ENCODE measurements around the gene FBXL7.

Gene FBXL7

DNA sequence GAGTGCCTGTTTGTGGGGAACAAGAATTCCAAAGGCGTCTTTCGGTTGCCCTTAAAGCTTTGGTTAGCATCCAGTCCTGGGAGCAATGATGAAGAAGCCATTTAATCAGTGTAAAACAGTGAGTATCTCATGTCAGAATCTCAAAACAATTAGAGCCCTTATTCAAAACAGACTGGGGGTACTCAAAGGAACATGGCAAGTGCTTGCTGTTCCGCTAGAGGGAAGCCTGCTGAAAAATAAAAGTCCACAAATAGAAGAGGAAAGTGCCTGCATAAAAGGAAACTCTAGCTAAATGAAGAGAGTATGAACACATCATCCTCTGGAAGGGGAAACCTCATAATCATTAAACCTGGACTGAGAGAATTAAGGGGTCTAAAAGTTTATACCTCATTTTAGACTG is 26.4 kb downstream of the FBXL7 start:
- H3K36me3 ChIP-seq: no peaks in the 10 kb centered on the region
- H3K27me3 ChIP-seq: no peaks in the 10 kb centered on the region
- TF ChIP-seq, protein P1, sequence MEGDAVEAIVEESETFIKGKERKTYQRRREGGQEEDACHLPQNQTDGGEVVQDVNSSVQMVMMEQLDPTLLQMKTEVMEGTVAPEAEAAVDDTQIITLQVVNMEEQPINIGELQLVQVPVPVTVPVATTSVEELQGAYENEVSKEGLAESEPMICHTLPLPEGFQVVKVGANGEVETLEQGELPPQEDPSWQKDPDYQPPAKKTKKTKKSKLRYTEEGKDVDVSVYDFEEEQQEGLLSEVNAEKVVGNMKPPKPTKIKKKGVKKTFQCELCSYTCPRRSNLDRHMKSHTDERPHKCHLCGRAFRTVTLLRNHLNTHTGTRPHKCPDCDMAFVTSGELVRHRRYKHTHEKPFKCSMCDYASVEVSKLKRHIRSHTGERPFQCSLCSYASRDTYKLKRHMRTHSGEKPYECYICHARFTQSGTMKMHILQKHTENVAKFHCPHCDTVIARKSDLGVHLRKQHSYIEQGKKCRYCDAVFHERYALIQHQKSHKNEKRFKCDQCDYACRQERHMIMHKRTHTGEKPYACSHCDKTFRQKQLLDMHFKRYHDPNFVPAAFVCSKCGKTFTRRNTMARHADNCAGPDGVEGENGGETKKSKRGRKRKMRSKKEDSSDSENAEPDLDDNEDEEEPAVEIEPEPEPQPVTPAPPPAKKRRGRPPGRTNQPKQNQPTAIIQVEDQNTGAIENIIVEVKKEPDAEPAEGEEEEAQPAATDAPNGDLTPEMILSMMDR (IDR thresholded peaks at IDR 0.05): no peak
- H3K9me3 ChIP-seq: no peaks in the 10 kb centered on the region
- no peak overlapping the region for H3K4me3 ChIP-seq (ENCODE audit: low read depth in 1 of 2, low read length in 1 of 2)
- H3K4me1 ChIP-seq (ENCODE audit: control insufficient read depth in 1 of 2, insufficient read depth in 1 of 2, low read depth in 1 of 2, low read length in 1 of 2): no peaks in the 10 kb centered on the region
- no peak overlapping the region for H3K27ac ChIP-seq

DNA sequence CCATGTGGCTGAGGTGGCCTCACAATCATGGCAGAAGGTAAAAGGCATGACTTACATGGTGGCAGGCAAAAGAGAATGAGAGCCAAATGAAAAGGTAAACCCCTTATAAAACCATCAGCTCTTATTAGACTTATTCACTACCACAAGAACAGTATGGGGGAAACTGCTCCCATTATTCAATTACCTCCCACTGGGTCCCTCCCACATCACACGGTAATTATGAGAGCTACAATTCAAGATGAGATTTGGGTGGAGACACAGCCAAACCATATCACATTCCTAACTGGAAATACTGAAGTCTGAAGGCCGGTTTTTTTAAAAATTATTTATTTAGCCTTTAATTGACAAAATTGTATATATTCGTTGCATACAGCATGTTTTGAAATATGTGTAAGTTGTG is 28.5 kb downstream of the FBXL7 start:
- H3K4me1 ChIP-seq (ENCODE audit: control insufficient read depth in 1 of 2, insufficient read depth in 1 of 2, low read depth in 1 of 2, low read length in 1 of 2): no peaks in the 10 kb centered on the region
- no peaks in the 10 kb centered on the region for H3K27me3 ChIP-seq
- no peaks in the 10 kb centered on the region for H3K9me3 ChIP-seq
- H3K36me3 ChIP-seq: no peaks in the 10 kb centered on the region
- H3K4me3 ChIP-seq (ENCODE audit: low read depth in 1 of 2, low read length in 1 of 2): no peak overlapping the region
- no peak overlapping the region for H3K27ac ChIP-seq
- TF ChIP-seq, protein P1 (IDR thresholded peaks at IDR 0.05): no peak

DNA sequence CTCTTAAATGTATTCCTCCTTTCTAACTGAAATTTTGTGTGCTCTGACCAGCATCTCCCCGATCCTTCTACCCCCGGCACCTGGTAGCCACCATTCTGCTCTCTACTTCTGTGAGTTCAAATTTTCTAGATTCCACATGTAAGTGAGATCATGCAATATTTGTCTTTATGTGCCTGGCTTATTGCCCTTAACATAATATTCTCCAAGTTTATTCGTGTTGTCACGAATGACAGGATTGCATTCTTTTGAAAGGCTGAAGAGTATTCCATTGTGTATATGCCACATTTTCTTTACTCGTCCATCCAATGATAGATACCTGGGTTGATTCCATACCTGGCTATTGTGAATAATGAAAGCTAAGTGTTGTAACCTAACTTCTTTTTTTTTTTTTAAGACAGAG is 29.0 kb downstream of the FBXL7 start:
- Histone ChIP-seq H3K9me3 (no peaks in the 10 kb centered on the region), H3K27me3 (no peaks in the 10 kb centered on the region), H3K4me1 (ENCODE audit: control insufficient read depth in 1 of 2, insufficient read depth in 1 of 2, low read depth in 1 of 2, low read length in 1 of 2) (no peaks in the 10 kb centered on the region), H3K27ac (no peak overlapping the region), H3K4me3 (ENCODE audit: low read depth in 1 of 2, low read length in 1 of 2) (no peak overlapping the region), H3K36me3 (no peaks in the 10 kb centered on the region)
- TF ChIP-seq, protein P1 (IDR thresholded peaks at IDR 0.05): no peak

DNA sequence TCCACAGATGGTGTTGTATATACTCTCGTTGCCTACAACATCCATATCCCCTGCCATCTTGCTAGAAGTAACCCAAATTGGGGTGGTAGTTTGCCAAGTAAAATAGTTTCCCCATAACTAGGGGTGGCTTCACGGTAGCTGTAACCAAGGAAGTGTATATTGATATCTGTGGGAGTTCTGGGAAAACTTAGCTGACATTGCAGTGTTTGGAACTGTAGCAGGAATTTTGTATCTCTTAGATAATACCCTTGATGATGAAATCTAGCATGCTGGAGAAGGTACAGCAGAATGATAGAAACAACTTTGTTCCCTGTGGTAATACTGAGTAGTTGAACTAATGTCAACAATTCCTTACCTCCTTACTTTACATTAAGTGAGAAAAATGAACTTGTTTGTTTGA is 29.8 kb downstream of the FBXL7 start:
- H3K4me3 ChIP-seq (ENCODE audit: low read depth in 1 of 2, low read length in 1 of 2): no peak overlapping the region

DNA sequence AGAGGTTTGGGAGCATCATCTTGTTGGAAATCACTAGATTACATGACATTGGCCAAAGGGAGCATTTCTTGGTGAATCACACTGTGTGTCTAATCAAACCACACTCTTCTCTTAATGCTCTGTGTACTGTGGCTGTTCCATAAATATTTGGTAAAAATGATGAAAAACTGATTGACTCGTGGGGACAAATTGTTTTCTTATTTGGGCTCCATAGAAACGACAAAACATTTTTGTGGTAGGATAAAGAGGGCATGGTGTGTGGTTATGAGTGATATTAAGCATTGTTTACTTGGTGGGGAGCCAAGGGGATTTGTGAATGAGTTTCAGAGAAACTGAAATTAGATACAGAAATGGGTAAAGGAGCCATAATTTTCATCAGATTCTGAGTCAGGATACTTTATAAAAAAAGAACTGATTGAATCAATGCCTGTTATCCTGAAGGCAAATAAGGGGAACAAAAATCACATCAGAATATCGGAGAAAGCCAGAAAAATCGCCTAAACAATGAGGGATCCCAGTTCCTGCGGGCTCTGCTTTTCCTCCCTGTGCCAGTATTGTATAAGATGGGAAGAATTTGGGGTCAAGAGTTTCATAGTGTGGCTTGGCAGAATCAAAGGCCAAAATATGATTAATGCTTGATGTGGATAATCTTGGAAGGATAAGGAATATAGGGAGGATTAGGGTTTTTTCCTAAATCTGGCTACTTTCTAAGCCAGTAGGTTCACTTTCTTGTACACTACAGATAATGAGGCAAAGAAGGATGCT is 33.3 kb downstream of the FBXL7 start:
- H3K4me3 ChIP-seq (ENCODE audit: low read depth in 1 of 2, low read length in 1 of 2): no peak overlapping the region
- TF ChIP-seq, protein P1 (IDR thresholded peaks at IDR 0.05): no peak
- no peak overlapping the region for H3K27ac ChIP-seq
- H3K4me1 ChIP-seq (ENCODE audit: control insufficient read depth in 1 of 2, insufficient read depth in 1 of 2, low read depth in 1 of 2, low read length in 1 of 2): no peaks in the 10 kb centered on the region
- no peaks in the 10 kb centered on the region for H3K9me3 ChIP-seq
- no peaks in the 10 kb centered on the region for H3K36me3 ChIP-seq
- no peaks in the 10 kb centered on the region for H3K27me3 ChIP-seq

More for the DNA sequence above, 29.8 kb downstream of the FBXL7 start:
- H3K9me3 ChIP-seq: no peaks in the 10 kb centered on the region
- no peak overlapping the region for H3K27ac ChIP-seq
- no peaks in the 10 kb centered on the region for H3K27me3 ChIP-seq
- TF ChIP-seq, protein P1 (IDR thresholded peaks at IDR 0.05): no peak
- H3K36me3 ChIP-seq: no peaks in the 10 kb centered on the region
- no peaks in the 10 kb centered on the region for H3K4me1 ChIP-seq (ENCODE audit: control insufficient read depth in 1 of 2, insufficient read depth in 1 of 2, low read depth in 1 of 2, low read length in 1 of 2)

All from neutrophil (primary cell).